ENCODE data around the gene FAF1. TPM values are rescaled to one million over a fixed set of nuclear protein-coding genes. Genes with fewer than 3 reads are reported as not detected.

The FAF1 gene
- total and polyA plus RNA-seq, 9 of the 15 experiments (the other 6 are each of a cell fraction or from before 2014, with no cell fraction given) = 48.7 to 225 (median 118) TPM

- 0 out of 4 replicates have a peak, but pooled peaks of 1 of the 2 experiments have one; percentile 38 for TF ChIP-seq BCLAF1 (IDR thresholded peaks at IDR 0.05; ENCODE audit: borderline replicate concordance in 1 of 2, control insufficient read depth in 1 of 2, low read depth in 2 of 2, low read length in 1 of 2)
Measured at GRCh38 chr1:50978144-50978851, 18.2 kb upstream of the FAF1 start (continued).

GRCh38 chr1:50977575-50978143 is 17.6 kb upstream of the FAF1 start:
- no peaks in the 10 kb centered on the region for H3K9me3 ChIP-seq (replicated peaks; ENCODE audit: control insufficient read depth, insufficient read depth, low read depth, low read length)
- H3K27ac ChIP-seq (ENCODE audit: extremely low read depth, low read depth, low read length) = peak overlapping the region; percentile 96
- ChIA-PET POLR2A (interaction anchor here (0.5 to 4.7 kb wide), 29 partner anchors 8 to 604 kb away, joined by 3 to 65 read pairs (median 3); partner anchors contain the start of genes CDKN2C, EPS15 and FAF1), CTCF (ENCODE audit: low intra/inter-chr PET ratio) (no interaction called here)
- H3K9ac ChIP-seq (ENCODE audit: insufficient read depth in 1 of 2, low read depth in 2 of 2, low read length in 2 of 2) = peak overlapping the region; percentile 91 to 95
- no peaks in the 10 kb centered on the region for H3K9me1 ChIP-seq (ENCODE audit: control insufficient read depth, insufficient read depth, low read length)
- no TSS peak for BruUV-seq (replicated peaks)
- under 1% methylated on average over 41 of the region's 63 CpGs for WGBS (ENCODE audit: insufficient coverage, low coverage, missing lambda C conversion rate)
- no peaks in the 10 kb centered on the region for H4K20me1 ChIP-seq (replicated peaks; ENCODE audit: control insufficient read depth, insufficient read depth, low read length)
- peaks cover 89% of the 10 kb centered on the region for H3K79me2 ChIP-seq (ENCODE audit: control insufficient read depth, insufficient read depth, low read length)
- H3K4me3 ChIP-seq = peak overlapping the region; percentile 67
- DNase-seq (ENCODE audit: extremely low read depth in 1 of 4, low spot score in 3 of 4) (peak; percentile 87 to 90 (median 90)), FAIRE-seq (no peak), ATAC-seq (peak; percentile 58)
- peak overlapping the region; percentile 87 for H2AFZ ChIP-seq (ENCODE audit: low read depth, low read length)
- peaks cover 17 to 21% of the 10 kb centered on the region in 2 experiments for H3K4me1 ChIP-seq (replicated peaks in 1 of 2; ENCODE audit: control insufficient read depth in 2 of 2, insufficient read depth in 2 of 2, low read length in 2 of 2)
- H3K27me3 ChIP-seq (ENCODE audit: control insufficient read depth in 2 of 2, insufficient read depth in 2 of 2, low read length in 2 of 2) = no peaks in the 10 kb centered on the region
- in situ Hi-C loops (cut with MboI) = no loop called here
- H3K4me2 ChIP-seq (ENCODE audit: insufficient read depth, low read length) = peak overlapping the region; percentile 92
- H3K36me3 ChIP-seq (ENCODE audit: control insufficient read depth, insufficient read depth, low read length) = peaks cover 17% of the 10 kb centered on the region; the same call in 1 of the 3 replicates
- intact Hi-C loops (cut with micrococcal nuclease) = loop anchor here (1.0 to 10.0 kb wide), 3 partner anchors 9 to 757 kb away; no protein-coding TSS in a partner anchor
- TF ChIP-seq HNRNPK (IDR thresholded peaks at IDR 0.05; ENCODE audit: low read depth, low read length, poor library complexity, severe bottlenecking) = no peak
- TF ChIP-seq NFIC (IDR thresholded peaks at IDR 0.05) = peak; percentile 7; the same call in 1 of the 2 replicates
- TF ChIP-seq, protein P1, sequence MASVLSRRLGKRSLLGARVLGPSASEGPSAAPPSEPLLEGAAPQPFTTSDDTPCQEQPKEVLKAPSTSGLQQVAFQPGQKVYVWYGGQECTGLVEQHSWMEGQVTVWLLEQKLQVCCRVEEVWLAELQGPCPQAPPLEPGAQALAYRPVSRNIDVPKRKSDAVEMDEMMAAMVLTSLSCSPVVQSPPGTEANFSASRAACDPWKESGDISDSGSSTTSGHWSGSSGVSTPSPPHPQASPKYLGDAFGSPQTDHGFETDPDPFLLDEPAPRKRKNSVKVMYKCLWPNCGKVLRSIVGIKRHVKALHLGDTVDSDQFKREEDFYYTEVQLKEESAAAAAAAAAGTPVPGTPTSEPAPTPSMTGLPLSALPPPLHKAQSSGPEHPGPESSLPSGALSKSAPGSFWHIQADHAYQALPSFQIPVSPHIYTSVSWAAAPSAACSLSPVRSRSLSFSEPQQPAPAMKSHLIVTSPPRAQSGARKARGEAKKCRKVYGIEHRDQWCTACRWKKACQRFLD (CRISPR knock-in tag; IDR thresholded peaks at IDR 0.05) = no peak; the same call in 1 of the 2 replicates
- TF ChIP-seq DDX20 (tag; IDR thresholded peaks at IDR 0.05; ENCODE audit: low read depth) = no peak
- TF ChIP-seq ZNF174 (CRISPR knock-in tag; IDR thresholded peaks at IDR 0.05) = no peak
- TF ChIP-seq NR3C1 (CRISPR knock-in tag; IDR thresholded peaks at IDR 0.05) = no peak
- TF ChIP-seq, protein P2, sequence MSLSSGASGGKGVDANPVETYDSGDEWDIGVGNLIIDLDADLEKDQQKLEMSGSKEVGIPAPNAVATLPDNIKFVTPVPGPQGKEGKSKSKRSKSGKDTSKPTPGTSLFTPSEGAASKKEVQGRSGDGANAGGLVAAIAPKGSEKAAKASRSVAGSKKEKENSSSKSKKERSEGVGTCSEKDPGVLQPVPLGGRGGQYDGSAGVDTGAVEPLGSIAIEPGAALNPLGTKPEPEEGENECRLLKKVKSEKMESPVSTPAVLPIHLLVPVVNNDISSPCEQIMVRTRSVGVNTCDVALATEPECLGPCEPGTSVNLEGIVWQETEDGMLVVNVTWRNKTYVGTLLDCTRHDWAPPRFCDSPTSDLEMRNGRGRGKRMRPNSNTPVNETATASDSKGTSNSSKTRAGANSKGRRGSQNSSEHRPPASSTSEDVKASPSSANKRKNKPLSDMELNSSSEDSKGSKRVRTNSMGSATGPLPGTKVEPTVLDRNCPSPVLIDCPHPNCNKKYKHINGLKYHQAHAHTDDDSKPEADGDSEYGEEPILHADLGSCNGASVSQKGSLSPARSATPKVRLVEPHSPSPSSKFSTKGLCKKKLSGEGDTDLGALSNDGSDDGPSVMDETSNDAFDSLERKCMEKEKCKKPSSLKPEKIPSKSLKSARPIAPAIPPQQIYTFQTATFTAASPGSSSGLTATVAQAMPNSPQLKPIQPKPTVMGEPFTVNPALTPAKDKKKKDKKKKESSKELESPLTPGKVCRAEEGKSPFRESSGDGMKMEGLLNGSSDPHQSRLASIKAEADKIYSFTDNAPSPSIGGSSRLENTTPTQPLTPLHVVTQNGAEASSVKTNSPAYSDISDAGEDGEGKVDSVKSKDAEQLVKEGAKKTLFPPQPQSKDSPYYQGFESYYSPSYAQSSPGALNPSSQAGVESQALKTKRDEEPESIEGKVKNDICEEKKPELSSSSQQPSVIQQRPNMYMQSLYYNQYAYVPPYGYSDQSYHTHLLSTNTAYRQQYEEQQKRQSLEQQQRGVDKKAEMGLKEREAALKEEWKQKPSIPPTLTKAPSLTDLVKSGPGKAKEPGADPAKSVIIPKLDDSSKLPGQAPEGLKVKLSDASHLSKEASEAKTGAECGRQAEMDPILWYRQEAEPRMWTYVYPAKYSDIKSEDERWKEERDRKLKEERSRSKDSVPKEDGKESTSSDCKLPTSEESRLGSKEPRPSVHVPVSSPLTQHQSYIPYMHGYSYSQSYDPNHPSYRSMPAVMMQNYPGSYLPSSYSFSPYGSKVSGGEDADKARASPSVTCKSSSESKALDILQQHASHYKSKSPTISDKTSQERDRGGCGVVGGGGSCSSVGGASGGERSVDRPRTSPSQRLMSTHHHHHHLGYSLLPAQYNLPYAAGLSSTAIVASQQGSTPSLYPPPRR (CRISPR knock-in tag; IDR thresholded peaks at IDR 0.05; ENCODE audit: borderline replicate concordance) = no peak

All from K562 (cell line).